NCI-H226 (cell line): Measurements from ENCODE around the gene ACOX1.
A peak's percentile ranks its signal among the peaks of the same experiment; 100 is the strongest.

ENCODE experiments used
- DNase-seq: peaks from one replicate; pipeline ENCODE4 v3.0.0-alpha.2; 2015

The ACOX1 gene

DNA sequence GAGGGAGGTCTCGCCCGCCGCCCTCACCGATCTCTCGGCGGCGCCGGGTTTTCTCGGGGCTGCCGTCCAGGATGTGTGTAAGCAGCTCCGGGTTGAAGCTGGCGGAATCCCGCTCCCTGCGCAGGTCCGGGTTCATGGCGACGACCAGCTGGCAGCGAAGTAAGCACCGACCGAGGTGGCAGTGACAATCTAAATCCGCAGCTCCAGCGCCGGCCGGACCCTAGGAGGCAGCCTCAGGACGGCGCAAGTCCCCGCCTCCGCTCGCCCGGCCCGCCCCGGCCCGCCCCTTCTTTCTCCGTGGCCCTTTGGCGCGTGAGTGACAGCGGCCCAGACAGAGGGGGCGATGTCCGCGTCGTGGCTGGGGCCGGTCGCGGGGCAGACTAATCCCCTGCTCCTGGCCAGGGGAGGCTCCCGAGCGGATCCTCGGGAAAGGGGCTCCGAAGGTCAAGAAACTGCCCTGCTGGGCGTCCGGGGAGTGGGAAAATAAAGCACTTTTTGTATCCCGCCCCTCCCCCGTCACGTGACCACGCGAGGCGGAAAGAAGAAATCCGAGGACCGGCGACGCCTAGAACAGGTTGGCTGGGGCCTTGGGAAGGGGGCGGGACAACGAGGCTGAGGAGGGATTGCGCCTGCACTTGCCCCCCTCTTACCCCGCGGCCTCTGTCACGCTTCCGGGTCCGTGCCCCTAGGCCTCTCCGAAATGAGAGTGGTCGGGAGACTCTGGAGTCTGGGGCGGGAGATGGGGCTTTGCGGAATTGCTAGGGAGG, at the start of gene ACOX1, which contains the start of gene TEN1:
Gene ACOX1, minus strand, starts transcription at position 229 of the 767 bp plus-strand sequence. Its CDS starts 93 bp downstream, at position 136.
Gene TEN1, plus strand, starts transcription at position 303 of the 767 bp plus-strand sequence. CDS start 6,953 bp downstream, outside the sequence.
- peak; percentile 94 for DNase-seq

DNA sequence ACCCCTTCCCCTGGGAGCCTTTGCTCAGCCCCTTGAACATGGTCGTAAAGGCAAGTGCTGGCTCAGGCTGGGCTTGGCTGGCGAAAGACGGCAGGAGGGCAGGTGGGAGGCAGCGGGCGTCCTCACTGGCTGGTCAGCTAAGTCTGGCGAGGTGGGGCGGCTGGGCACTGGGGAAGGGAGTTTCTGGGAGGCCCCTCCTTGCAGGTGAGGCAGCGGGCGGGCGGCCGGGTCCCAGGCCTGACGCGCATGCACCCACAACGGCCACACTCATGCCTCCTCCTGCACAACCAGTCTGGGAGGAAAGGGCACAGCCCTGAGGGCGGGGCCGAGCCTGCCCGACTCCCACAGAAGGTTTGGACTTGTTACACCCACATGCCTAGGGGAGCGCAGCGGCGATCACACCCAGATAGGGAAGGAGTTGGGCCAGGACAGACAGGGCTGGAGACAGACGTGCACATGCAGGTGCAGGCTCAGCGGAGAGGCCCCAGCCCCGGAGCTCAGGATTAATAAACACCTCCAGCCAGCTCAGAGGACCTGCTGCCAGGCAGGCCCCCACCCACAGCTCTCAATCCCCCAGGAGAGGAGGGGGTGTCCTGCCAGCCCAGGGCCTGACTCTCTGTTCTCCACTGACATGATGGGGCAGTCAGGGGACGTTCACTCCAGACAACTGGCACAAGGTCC, 48.3 kb upstream of the ACOX1 start, which contains the start of gene EVPL:
Gene EVPL, minus strand, starts transcription at position 148 of the 681 bp plus-strand sequence. Its CDS starts 108 bp downstream, at position 40.
- peak; percentile 79 for DNase-seq

DNA sequence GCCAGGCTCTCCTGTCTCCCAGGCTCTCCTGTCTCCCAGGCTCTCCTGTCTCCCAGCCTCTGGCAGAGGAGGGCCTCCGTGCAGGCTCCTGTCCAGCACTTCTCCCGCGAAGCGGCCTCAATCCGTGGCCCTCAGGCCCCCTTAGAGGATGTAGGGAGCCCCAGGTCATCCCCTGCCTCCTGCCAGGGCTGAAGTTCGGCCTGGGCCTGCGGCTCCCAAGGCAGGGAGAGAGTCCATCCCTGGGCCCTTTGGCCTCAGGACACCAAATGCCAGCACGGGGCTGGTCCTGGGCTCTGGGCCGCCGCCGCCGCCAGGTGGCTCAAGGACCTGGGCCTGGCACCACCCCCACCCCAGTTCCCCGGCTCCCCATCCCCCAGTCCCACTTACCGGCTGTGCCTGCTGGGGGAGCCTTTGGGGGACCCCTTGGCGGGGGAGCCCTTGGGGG, 47.8 kb upstream of the ACOX1 start:
- no peak for DNase-seq

DNA sequence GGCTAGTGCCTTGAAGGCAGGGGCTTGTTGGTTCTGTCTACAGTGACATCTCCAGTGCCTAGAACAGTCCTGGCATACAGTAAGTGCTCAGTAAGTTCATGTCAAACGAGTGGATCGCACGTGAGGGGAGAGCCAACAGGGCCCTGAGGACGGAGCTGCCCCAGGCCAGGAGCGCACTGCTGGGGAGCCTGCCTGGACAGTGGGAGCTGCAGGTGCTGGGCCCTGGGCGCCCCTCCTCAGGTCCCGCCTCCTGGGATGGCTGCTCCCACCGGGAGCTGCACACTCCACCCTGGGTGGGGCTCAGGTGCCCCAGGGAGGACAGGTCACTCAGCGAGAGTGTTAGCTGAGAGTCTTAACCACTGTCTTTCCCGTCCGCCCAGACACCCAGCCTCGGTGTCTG, 46.3 kb upstream of the ACOX1 start:
- DNase-seq = no peak

DNA sequence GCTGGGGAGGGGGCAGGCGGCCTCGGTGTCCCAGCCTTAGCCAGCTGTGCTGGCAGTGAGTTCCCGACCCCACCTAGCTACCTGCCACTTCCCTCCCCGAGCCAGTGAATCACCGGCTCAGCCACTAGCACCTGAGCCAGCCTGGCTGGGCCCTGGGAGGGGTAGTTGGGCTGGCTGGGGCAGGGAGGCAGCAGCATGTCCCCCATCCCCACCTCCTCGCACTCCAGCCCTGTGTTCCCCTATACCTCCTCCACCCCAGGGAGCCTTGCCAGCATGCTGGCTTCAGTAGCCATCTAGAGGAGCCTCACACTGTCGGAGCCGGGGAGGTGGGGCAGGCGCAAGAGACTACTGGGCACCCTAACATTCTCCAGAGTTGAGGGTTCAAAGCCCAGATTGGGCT, 45.4 kb upstream of the ACOX1 start:
- DNase-seq = no peak

DNA sequence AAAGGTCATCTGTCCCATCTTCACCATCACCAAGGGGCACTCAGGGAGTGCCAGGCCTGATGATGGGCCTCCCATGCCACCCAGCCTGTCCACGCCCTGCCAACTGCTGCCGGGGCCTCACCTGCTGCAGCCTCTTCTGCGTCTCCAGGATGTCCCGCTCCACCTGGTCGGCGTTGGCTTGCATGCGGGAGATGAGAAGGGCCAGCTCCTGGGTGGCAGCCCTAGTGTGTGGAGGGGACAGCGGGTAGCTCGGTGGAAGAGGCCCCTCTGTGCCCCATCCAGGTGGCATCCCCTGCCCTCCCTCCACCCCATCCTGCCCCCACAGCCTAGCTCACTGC, 44.9 kb upstream of the ACOX1 start:
- DNase-seq = no peak

DNA sequence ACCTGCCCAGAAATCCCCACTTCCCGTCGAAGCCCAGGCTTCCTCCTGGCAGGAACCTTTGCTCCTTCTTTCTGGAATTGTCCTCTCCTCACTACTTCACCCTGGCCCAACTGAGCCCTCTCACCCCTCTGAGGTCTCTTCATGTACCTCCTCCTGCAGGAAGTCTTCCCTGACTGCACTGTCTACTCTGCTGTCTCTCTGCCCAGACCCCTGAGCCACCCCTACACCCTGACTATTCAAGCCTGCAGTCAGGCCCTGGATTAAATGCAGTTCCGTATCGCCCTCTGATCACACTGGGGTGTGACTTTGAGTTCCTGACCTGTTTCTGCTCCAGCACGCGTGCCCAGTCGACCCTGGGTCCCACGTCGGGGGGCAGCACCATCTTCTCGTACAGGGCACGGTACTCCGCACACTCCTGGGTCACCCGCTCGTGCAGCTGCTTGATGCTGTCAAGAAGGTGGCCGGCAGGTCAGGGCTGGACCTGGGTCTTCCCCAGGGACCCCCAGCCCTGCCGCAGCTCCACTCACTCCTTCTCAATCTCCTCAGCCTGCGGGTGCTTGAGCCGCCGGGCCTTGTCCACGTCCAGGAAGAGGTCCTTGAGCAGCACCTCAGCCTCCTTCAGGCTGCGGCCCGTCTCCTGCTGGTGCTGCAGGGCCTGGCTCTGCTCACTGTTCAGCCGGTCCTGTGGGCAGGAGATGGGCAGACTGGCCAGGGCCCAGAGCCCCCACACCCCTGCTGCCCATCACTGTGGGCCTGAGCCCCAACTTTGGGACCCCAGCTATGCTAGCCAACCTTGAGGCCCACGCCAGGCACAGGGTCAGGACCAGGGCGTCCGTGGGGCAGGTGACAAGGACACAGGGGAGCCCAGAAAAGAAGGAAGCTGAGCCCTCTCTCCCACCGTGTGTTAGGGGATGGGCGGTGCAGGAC, 44.3 kb upstream of the ACOX1 start:
- no peak for DNase-seq

DNA sequence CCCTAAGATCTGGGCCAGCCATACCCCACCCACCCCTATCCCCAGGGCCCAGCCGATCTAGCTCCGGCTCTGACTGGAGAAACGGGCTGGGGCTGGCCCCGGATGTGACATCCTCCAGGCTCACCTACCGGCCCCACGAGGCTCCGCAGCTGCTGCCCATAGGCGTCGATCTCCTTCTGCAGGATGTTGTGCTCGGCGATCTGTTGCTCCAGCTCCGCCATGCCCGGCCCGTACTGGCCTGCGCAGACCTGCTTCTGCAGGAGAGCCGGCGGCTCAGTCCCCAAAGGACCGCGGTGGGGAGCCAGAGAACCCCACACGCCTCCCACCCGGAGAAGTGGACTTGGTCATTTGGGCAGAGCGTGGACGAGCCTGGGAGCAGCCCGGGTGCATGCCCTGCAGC, 43.3 kb upstream of the ACOX1 start:
- no peak for DNase-seq

DNA sequence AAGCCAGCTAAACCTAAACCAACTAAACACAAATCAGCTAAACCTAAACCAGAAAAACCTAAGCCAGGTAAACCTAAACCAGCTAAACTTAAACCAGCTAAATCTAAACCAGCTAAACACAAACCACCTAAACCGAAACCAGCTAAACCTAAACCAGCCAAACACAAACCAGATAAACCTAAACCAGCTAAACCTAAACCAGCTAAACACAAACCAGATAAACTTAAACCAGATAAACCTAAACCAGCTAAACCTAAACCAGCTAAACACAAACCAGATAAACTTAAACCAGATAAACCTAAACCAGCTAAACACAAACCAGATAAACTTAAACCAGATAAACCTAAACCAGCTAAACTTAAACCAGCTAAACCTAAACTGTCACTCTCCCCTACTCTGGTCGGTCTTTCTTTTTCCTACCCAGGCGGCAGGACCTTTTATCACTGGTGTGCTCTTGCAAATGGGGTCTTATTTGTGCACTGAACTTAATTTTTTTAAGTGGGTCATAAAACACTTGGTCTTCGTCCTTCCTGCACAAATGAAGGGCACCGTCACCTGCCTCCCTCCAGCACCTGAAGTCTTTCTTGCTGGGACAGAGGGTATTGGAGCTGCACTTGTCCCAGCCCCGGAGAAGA, 41.0 kb upstream of the ACOX1 start:
- no peak for DNase-seq

DNA sequence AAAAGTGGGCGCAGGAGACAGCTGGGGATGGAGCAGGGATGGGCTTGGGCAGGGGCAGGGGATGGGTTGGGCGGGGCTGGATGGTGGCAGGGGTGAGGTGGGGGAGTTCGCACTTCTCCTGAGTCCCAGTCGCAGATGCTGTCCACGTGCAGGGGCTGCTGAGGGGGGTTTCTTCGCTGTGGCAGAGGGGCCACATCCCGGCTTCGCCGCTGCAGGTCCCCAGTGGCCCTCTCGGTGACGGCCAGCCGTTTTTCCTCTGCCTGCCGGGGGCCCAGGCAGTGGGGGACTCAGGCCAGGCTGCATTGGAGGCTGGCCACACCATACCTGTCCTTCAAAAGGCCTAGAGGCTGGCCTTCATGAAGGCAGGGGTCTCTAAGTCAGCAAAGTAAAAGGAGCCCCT, 39.8 kb upstream of the ACOX1 start:
- DNase-seq = no peak

DNA sequence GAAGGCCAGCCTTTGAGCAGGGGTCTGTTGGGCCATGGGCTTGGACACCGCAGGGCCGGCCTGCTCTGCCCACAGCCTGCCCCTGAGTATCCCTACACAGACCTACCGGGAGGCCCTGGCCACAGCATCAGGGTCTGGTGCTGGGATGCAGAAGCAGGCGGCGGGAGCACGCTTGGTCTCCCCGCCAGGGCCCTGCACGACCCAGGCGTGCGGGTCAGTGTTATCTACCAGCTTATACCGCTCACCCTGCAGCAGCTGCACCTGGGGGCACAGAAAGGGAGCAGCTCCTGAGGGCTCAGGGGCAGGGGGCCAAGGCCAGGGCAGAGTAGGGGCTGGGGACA, 39.3 kb upstream of the ACOX1 start:
- no peak for DNase-seq

DNA sequence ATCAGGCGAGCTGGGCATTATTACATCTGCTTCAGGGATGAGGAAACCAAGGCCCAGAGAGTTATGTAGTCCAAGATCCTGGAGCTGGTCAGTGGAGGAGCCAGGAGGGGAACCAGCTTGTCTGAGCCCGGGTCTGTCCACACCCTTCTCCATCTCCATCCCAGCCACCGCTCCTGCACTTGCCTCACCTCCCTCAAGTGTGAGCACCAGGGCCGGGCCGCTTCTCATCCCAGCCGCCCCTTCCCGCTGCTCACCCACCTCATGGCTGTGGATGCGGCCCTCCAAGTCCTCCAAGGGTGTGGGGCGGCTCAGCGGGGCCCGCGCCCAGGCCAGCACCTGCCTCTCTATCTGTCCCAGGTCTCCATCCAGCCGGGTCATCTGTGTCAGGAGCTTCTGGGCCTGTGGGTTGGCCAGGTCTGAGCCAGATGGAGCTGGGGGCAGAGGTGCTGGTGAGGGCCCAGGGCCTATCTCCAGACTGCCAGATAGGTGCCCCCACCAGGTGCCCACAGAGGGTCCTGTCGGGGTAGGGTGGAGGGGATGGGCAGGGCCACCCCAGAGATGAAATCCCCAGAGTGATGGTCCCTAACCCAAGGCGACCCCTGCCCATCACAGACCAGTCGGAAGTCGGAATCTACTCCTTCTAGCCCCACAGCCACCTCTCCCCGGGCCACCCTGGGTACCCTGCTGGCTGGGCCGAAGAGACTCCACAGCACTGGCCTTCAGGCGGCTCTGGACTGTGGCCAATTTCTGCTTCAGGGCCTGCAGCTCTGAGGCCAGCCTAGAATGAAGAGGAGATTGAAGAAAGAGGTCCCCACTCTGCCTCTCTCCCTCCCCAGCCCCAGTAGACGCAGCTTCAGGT, 38.7 kb upstream of the ACOX1 start:
- DNase-seq = no peak

DNA sequence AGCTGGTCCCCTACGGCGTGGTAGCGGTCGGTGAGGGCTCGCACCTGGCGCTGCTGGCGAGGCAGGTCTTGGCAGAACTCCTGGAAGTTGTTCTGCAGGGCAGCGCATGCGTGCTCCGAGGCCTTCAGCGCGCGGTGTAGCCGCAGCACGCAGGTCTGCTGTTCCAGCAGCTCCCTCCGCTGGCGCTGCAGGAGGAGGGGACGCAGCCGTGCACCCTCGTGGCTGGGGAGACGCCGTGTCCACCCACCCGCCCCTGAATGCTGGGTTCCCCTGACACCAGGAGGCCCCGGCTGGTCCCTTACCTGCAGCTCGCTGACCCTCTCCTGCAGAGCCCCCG, 35.9 kb upstream of the ACOX1 start:
- no peak for DNase-seq

DNA sequence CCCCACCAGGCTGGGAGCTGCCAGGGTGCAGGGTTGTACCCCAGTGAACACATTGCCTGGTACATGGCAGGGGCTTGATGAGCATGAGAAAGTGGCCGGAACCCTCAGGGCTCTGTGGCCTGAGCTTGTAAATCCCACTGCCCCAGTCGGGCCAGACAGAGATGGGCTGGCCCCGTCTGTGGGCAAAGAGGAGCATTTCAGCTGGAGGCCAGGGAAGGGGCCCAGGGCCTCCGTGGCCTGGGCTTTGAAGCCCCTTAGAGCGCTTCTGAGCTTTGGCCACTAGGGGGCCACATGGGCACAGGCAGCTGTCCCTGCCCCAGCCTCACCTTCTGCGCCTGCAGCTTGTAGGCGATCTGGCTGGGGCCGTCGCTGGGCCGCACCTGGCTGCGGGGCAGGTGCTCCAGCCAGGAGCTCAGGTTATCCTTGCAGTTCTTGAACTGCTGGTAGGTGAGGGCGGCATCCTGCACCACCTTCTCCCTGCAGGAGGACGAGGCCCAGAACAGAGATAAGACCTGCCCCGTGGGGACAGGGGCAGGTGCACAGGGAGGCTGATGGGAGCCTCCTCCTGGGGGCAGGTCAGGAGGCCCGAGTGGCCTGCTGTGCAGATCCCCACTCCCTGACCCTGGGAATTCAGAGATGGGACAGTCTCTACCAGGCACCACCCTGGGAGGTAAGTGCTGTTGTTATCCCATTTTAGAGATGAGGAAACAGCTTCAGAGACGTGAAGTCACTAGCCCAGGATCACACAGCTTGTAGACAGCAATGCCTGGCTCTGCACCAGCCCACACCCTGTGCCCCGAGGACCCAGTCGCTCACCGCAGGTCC, 35.3 kb upstream of the ACOX1 start:
- no peak for DNase-seq

DNA sequence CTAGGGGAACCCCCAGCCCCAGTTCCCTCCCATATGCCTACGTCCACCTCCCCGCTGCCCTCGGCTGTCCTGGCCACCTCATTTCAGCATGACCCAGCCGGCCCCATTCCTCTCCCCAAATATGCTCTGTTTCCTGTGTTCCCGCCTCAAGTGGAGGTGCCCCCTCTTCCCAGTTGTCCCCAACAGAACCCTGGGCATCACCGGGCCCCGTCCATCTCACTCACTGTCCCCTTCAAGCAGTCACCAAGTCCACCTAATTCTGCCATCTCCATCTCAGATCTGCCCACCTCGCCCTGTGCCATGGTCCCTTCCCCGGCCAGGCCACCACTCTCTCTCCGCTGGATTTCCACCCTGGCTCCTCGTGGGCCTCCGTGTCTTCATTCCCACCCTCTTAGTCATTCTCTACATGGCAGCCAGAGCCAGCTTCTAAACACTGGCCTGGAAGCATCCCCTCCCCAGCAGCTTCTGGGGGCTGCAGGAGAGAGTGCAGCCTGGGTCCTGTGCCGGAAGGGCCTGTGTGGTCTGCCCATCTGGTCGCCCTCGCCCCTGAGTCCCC, 34.5 kb upstream of the ACOX1 start:
- no peak for DNase-seq

DNA sequence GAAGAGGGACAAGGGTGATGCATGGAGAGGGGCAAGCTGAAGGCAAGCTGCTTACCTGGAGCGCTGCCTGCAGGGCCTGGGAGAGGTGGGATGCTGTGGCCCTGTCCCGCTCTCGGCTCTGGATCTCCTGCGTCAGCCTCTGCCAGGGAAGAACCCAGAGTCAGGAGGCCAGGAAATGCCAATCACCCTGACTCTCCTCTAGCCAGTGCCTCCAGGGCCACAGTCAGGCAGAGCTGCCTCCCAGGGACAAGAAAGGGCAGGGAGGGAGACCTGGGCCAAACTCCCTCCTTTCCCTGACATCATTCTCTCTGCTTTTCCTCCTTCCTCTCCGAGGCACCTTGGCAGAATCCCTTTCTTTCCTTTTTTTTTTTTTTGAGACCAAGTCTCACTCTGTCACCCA, 33.0 kb upstream of the ACOX1 start:
- DNase-seq = peak; percentile 31

DNA sequence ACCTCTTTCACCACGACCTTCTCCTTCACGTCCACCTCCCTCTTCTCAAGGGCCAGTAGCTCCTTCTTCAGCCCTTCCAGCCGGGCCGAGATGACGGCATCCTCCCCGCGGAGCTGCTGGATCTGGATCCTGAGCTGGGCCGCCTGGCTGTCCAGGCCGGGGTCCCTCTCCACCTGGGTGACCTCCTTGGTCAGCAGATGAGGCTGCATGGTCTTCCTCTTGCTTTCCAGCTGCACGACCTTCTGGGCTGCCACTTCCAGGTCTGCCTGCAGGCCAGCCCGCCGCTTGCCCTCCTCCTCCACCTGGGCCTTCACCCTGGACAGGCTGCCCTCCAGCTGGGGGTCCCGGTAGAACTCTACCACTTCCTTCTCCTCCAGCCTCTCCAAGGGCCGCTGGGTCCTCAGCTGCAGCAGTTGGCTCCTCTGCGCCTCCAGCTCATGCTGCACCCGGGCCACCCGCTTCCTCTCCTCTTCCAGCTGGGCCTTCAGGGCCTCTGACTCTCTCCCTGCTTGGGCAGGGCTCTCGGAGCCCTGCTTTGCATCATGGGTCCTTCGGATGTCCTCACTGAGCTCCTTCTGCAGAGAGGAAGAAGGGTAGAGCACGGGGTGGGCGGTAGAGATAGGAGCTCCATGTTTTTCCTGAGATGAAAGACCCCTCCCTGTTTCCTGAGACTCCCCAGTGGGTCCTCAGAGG, 31.1 kb upstream of the ACOX1 start:
- no peak for DNase-seq

DNA sequence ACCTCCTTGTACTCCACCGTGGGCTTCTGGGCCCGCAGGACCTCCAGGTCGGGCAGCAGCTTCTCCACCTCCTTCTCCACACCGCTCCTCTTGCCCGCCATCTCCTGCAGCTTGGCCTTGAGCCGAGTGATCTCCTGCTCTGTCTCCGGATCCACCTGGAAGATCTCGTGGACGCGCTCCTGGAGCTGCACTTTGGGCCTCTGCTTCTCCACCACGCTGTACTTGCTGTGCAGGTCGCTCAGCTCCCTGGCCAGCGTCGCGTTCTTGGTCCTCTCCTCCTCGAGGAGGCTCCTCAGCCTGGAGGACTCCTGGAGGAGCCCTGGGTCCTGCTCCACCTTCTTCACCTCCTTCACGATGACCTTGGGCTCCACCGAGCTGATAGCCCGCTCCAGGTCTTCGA, 30.5 kb upstream of the ACOX1 start:
- DNase-seq = no peak

DNA sequence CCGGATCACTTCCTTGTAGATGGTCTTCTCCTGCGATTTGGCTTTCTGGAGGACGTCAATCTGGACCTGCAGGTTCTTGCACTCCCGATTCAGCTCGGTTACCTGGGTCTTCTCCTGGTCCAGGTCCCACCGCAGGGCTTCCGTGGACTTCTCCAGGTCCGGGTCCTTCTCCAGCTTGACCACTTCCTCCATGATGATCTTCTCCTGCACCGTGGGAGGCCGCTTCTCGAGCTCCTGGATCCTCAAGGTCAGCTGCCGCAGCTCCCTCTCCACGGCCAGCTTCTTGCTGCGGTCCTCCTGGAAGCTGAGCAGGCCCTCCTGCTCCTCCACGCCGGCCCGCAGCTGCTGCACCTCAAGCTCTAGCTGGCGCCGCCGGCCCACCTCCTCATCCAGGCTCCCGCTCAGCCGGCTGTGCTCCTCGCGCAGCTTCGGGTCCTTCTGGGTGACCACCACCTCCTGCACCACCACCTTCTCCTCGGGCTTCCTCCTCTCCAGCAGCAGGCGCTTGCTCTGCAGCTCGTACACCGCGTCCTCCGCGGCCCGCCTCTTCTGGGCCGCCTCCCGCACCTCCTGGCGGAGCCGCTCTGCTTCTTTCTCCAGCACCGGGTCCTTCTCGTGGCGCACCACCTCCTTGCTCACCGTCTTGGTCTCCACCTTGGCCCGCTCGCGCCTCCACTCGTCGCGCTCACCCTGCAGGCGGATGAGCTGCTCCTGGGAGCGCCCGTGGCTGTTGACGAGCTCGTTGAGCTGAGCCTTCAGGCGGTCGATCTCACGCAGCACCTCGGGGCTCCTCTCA, 29.9 kb upstream of the ACOX1 start:
- DNase-seq = no peak
